Measurements from ENCODE around the gene MAP7D1.
A peak's percentile ranks its signal among the peaks of the same experiment; 100 is the strongest.
"Not testable (repeated sequence)": the region's sequence is repeated elsewhere in the genome, so short reads cannot be mapped to it uniquely, and the experiment has no call there.

MAP7D1 gene

GRCh38 chr1:36149973-36150295 lies 6.0 kb upstream of the MAP7D1 start:
- in situ Hi-C loops (cut with HindIII; ENCODE audit: low pct_unique_long_range_greater_than_20kb, low sequenced_read_pairs) = no loop called here
- TF ChIP-seq JUND (IDR thresholded peaks at IDR 0.05; ENCODE audit: low read depth) = no peak

DNA sequence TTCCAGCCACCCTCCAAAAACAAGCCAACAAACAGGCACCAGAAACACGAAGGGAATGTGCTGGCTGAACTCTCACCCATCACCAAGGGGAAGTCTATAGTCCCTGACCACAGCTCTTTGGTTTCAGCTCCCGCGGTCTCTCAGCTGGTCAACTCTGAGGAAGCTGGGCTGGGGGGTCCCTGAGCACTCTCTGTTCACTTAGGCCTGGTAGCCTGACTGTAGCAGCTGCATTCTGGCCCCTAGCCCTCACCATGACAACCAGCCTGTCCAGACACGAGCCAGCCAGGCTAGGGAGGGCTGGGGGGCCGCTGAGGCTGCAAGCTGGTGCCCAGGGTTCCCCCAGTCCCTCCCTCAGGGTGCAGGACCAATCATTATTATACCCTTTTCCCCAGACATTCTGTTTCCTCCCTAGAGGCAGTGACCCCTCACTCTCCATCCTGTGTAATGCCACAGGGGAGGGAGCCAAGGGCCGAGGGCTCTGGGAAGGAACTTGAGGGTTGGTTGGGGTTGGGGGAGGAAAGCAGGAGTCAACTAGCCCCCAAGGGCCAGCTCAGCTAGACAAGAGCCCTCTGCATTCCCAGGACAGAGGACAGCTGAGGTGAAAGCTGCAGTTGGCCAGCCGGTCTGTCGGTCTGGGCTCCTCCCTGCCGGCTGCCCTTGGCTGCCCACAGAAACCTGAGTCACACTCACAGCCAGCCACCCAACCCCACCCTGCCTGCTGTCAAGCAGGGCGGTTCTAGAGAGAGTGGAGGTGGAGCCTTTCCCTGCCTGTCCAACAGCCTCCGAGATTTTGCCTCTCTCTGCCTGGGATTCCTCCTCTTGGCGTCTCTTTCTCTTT lies 5.4 kb upstream of the MAP7D1 start:
- in situ Hi-C loops (cut with HindIII; ENCODE audit: low pct_unique_long_range_greater_than_20kb, low sequenced_read_pairs) = no loop called here

More at GRCh38 chr1:36149973-36150295, 6.0 kb upstream of the MAP7D1 start:
- DNase-seq (ENCODE audit: low read depth in 1 of 2, low spot score in 1 of 2) = no peak

GRCh38 chr1:36151134-36151844 lies 4.7 kb upstream of the MAP7D1 start:
- DNase-seq (ENCODE audit: low read depth in 1 of 2, low spot score in 1 of 2) = no peak
- in situ Hi-C loops (cut with HindIII; ENCODE audit: low pct_unique_long_range_greater_than_20kb, low sequenced_read_pairs) = no loop called here

More for the DNA sequence above, 5.4 kb upstream of the MAP7D1 start:
- peak; percentile 61 to 95 for DNase-seq (ENCODE audit: low read depth in 1 of 2, low spot score in 1 of 2)
- TF ChIP-seq JUND (IDR thresholded peaks at IDR 0.05; ENCODE audit: low read depth) = no peak

GRCh38 chr1:36151845-36152203 lies 4.1 kb upstream of the MAP7D1 start:
- TF ChIP-seq JUND (IDR thresholded peaks at IDR 0.05; ENCODE audit: low read depth) = no peak
- in situ Hi-C loops (cut with HindIII; ENCODE audit: low pct_unique_long_range_greater_than_20kb, low sequenced_read_pairs) = no loop called here
- no peak for DNase-seq (ENCODE audit: low read depth in 1 of 2, low spot score in 1 of 2)

More at GRCh38 chr1:36151134-36151844, 4.7 kb upstream of the MAP7D1 start:
- TF ChIP-seq JUND (IDR thresholded peaks at IDR 0.05; ENCODE audit: low read depth) = no peak

- TF ChIP-seq JUND (IDR thresholded peaks at IDR 0.05; ENCODE audit: low read depth) = no peak
- no peak for DNase-seq (ENCODE audit: low read depth in 1 of 2, low spot score in 1 of 2)
Observed at GRCh38 chr1:36153476-36153875, 2.5 kb upstream of the MAP7D1 start.

DNA sequence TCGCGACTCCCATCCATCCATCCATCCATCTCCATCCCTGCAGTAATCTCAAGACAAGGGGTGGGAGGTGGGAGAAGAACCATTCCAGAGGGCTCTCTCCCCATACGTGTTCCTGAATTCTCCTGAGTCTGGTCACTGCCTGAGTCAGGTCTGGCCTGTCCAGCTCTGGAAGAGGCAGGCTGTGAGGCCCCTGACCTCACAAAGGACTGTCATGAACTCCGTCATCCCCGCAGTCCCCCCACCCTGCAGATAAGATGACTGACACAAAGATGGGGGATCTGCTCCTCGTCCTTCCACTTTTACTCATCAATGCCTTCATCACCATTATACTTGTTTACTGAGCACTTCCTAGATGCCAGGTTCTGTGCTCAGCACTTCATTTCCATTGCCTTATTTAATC lies 1.6 kb upstream of the MAP7D1 start:
- no peak for DNase-seq (ENCODE audit: low read depth in 1 of 2, low spot score in 1 of 2)
- in situ Hi-C loops (cut with HindIII; ENCODE audit: low pct_unique_long_range_greater_than_20kb, low sequenced_read_pairs) = no loop called here
- TF ChIP-seq JUND (IDR thresholded peaks at IDR 0.05; ENCODE audit: low read depth) = no peak

More at GRCh38 chr1:36153476-36153875, 2.5 kb upstream of the MAP7D1 start:
- in situ Hi-C loops (cut with HindIII; ENCODE audit: low pct_unique_long_range_greater_than_20kb, low sequenced_read_pairs) = no loop called here

DNA sequence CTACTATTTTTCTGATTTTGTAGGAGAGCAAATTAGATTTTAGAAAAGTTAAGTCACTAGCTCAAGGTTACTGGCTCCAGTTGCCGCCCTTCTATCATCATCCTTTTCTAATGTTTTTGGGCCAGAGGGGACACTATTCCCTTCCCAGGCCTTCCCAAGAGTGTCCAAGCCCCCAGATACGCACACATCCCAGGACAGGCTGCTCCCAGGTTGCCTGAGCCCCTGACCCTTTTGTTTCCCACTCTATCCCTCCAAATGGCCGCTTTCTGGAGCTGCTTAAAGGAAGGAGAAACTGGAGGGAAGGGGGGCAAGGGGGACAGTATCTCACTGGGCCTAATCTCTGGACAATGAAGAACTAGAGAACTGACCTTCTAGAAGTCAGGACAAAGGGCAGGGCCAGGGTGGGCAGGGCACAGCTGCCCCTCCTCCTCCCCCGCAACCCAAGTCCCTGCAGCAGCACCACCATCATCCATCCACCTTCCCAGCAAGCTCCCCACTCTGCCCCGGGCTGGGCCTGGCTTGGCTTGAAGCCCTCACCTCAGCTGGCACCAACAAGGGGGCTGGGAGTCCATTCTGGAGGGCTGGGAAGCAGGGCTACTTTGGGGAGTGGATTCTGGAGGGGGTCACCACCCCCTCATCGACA lies 1.1 kb upstream of the MAP7D1 start:
- no peak for TF ChIP-seq JUND (IDR thresholded peaks at IDR 0.05; ENCODE audit: low read depth)
- DNase-seq (ENCODE audit: low read depth in 1 of 2, low spot score in 1 of 2) = no peak
- in situ Hi-C loops (cut with HindIII; ENCODE audit: low pct_unique_long_range_greater_than_20kb, low sequenced_read_pairs) = no loop called here

DNA sequence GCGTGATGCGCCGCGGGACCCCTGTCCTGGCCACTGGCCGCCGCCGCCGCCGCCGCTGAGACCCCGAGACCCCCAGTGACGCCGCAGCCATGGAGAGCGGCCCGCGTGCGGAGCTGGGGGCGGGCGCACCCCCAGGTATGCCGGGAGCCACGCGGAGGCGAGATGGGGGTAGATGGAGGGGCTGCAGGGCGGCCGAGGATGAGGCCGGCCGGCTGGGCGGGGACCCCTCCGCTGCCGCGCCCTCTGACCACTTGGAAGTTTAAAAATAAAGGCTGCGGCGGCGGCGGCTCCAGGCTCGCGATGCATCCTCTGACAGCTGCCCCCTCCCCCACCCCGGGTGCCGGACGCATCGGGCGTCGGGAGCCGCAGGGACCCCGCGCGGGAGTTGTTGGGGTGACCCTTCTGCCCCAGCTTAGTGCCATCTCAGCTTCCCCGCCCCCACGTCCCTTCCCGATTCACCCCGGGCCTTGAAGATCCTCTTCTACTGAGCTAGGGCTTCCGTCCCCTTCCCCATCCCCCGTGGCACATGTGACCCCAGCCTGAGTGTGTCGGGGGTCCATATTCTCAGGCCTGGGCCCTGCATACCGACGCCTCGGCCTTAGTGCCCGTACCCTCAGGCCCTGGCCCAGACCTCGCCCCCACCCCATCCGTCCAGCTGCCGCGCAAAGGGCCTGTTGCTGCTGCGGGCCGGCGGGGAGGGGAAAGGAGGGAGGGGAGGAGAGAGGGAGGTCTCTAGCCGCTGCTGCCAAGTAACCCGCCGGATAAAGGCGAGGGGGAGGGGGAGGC lies 562 bp downstream of the MAP7D1 start:
- TF ChIP-seq JUND (IDR thresholded peaks at IDR 0.05; ENCODE audit: low read depth) = no peak
- in situ Hi-C loops (cut with HindIII; ENCODE audit: low pct_unique_long_range_greater_than_20kb, low sequenced_read_pairs) = no loop called here
- DNase-seq (ENCODE audit: low read depth in 1 of 2, low spot score in 1 of 2) = peak in 1 of 2 experiments; percentile 27

- no peak for TF ChIP-seq JUND (IDR thresholded peaks at IDR 0.05; ENCODE audit: low read depth)
- in situ Hi-C loops (cut with HindIII; ENCODE audit: low pct_unique_long_range_greater_than_20kb, low sequenced_read_pairs) = no loop called here
- no peak for DNase-seq (ENCODE audit: low read depth in 1 of 2, low spot score in 1 of 2)
Observed at GRCh38 chr1:36157115-36157903, 1.3 kb downstream of the MAP7D1 start.

- DNase-seq (ENCODE audit: low read depth in 1 of 2, low spot score in 1 of 2) = no peak
- in situ Hi-C loops (cut with HindIII; ENCODE audit: low pct_unique_long_range_greater_than_20kb, low sequenced_read_pairs) = no loop called here
- no peak for TF ChIP-seq JUND (IDR thresholded peaks at IDR 0.05; ENCODE audit: low read depth)
Observed at GRCh38 chr1:36157973-36158826, 2.2 kb downstream of the MAP7D1 start.

DNA sequence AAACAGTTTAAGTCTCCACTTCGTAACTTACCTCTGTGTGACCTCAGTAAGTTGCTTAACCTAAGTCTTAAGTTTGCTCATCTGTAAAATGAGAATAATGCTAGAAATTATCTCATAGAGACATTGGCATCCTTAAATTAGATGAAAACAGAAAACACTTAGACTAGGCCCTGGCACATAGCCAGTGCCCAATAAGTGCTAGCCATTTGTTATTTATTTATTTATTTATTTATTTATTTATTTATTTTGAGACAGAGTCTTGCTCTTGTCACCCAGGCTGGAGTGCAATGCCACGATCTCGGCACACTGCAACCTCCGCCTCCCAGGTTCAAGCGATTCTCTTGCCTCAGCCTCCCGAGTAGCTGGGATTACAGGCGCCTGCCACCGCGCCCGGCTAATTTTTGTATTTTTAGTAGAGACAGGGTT lies 2.9 kb downstream of the MAP7D1 start:
- DNase-seq (ENCODE audit: low read depth in 1 of 2, low spot score in 1 of 2); in situ Hi-C loops (cut with HindIII; ENCODE audit: low pct_unique_long_range_greater_than_20kb, low sequenced_read_pairs): not testable (repeated sequence)
